HCT116 (cell line): ENCODE data around the gene RPS6KA2. TPM values are rescaled to one million over a fixed set of nuclear protein-coding genes. Genes with fewer than 3 reads are reported as not detected.

ENCODE experiments used
- ATAC-seq: fragments of 200-7000 bp; cut with Tn5 transposase; 2 replicates; pipeline ENCODE4 v1.9.1; 2020; ENCODE audit warnings: mild to moderate bottlenecking, moderate library complexity
- BruUV-seq: library from RNA; stranded (reverse); fragments of 400-500 nt; replicated peaks from 2 replicates; lab custom pipeline; 2021; lab: Mats Ljungman, UMichigan
- CTCF ChIA-PET: fragments of 300-600 bp; sonication (Branson Sonifier 250); formaldehyde crosslinking; loops from one replicate; lab custom pipeline; 2021; ENCODE audit warnings: antibody characterized with exemption; lab: Charles Lee
- POLR2A ChIA-PET: fragments of 300-600, 350-600 bp; sonication (Branson Sonifier 250); formaldehyde crosslinking; loops from one replicate; lab custom pipeline; 2021; ENCODE audit warnings: antibody characterized with exemption; lab: Charles Lee
- RAD21 ChIA-PET, 2 experiments: fragments of 300-600 bp; sonication (Branson Sonifier 250); formaldehyde crosslinking; loops; one replicate each; lab custom pipeline; 2023; ENCODE audit warnings: low total read pairs in 2 of 2; ENCODE audit not compliant: uncharacterized antibody in 2 of 2, unreplicated experiment in 2 of 2, low non-redundant PET in 1 of 2; lab: Charles Lee
- DNase-seq: peaks from one replicate; pipeline ENCODE4 v3.0.0-alpha.2; 2010; ENCODE audit warnings: low read depth, low spot score
- H2AFZ ChIP-seq: fragments of 200-600 bp; shearing (Covaris generic), sonication (generic); 2 replicates; pipeline ENCODE4 v1.6.1; 2017; ENCODE audit warnings: low read depth, mixed run types, mixed read lengths, antibody characterized with exemption, low read length; ENCODE audit not compliant: poor library complexity, severe bottlenecking
- H3K27ac ChIP-seq: 2 replicates; pipeline ENCODE4 v1.5.1; 2012; ENCODE audit warnings: low read depth, low read length
- H3K27me3 ChIP-seq: fragments of 200-600 bp; sonication (generic); 2 replicates; pipeline ENCODE4 v1.6.1; 2016; ENCODE audit warnings: mixed run types, low read length, mixed read lengths; ENCODE audit not compliant: insufficient read depth
- H3K36me3 ChIP-seq, 2 experiments: fragments of 200-500 bp in 1 of 2; fragments of 200-600 bp in 1 of 2; sonication (Bioruptor generic) in 1 of 2; sonication (generic) in 1 of 2; 2 replicates each; pipeline versions ENCODE4 v1.5.1 to v1.6.1; 2014 to 2016; ENCODE audit warnings: low read length in 2 of 2, inconsistent platforms in 1 of 2, mixed read lengths in 1 of 2, mixed run types in 1 of 2; ENCODE audit not compliant: insufficient read depth in 2 of 2, control insufficient read depth in 1 of 2
- H3K4me1 ChIP-seq, 2 experiments: fragments of 200-600 bp in 1 of 2; sonication (generic) in 1 of 2; 2 replicates each; pipeline versions ENCODE4 v1.5.1 to v1.6.1; 2012 to 2017; ENCODE audit warnings: low read length in 2 of 2, inconsistent platforms in 1 of 2, mild to moderate bottlenecking in 1 of 2, mixed read lengths in 1 of 2, mixed run types in 1 of 2, moderate library complexity in 1 of 2; ENCODE audit not compliant: insufficient read depth in 2 of 2, control insufficient read depth in 1 of 2
- H3K4me2 ChIP-seq: fragments of 200-600 bp; sonication (generic); 2 replicates; pipeline ENCODE4 v1.6.1; 2017; ENCODE audit warnings: mixed run types, low read length, mixed read lengths
- H3K4me3 ChIP-seq, 2 experiments: fragments of 200-600 bp in 1 of 2; sonication (generic) in 1 of 2; replicated peaks in 1 of 2; 2 replicates each; pipeline ENCODE4 v1.5.1; 2011 to 2016; ENCODE audit warnings: low read length in 2 of 2, control low read depth in 1 of 2, low read depth in 1 of 2, mild to moderate bottlenecking in 1 of 2, mixed read lengths in 1 of 2, mixed run types in 1 of 2
- H3K79me2 ChIP-seq: fragments of 200-600 bp; sonication (generic); 2 replicates; pipeline ENCODE4 v1.6.1; 2017; ENCODE audit warnings: mild to moderate bottlenecking, mixed run types, low read length, moderate library complexity, mixed read lengths; ENCODE audit not compliant: insufficient read depth
- H3K9ac ChIP-seq: fragments of 200-600 bp; sonication (generic); 2 replicates; pipeline ENCODE4 v1.6.1; 2016; ENCODE audit warnings: low read length, mixed read lengths
- H3K9me2 ChIP-seq: fragments of 200-600 bp; sonication (generic), shearing (Covaris generic); 2 replicates; pipeline ENCODE4 v1.6.1; 2017; ENCODE audit warnings: mixed run types, mild to moderate bottlenecking, moderate library complexity; ENCODE audit not compliant: insufficient read depth
- H3K9me3 ChIP-seq, 2 experiments: fragments of 200-500 bp in 1 of 2; fragments of 200-600 bp in 1 of 2; sonication (Bioruptor generic) in 1 of 2; sonication (generic) in 1 of 2; 2 replicates each; pipeline ENCODE4 v1.6.1; 2014 to 2017; ENCODE audit warnings: low read length in 2 of 2, mixed read lengths in 2 of 2, inconsistent platforms in 1 of 2, low read depth in 1 of 2, mild to moderate bottlenecking in 1 of 2, mixed run types in 1 of 2, moderate library complexity in 1 of 2; ENCODE audit not compliant: control insufficient read depth in 1 of 2, insufficient read depth in 1 of 2
- H4K20me1 ChIP-seq: fragments of 200-600 bp; sonication (generic), shearing (Covaris generic); 2 replicates; pipeline ENCODE4 v1.6.1; 2017; ENCODE audit warnings: mixed run types, mild to moderate bottlenecking, moderate library complexity; ENCODE audit not compliant: insufficient read depth
- CTCF ChIP-seq, 3 experiments: fragments of 200-600 bp in 1 of 3; sonication (generic) in 1 of 3; IDR thresholded peaks in 2 of 3; conservative IDR thresholded peaks in 1 of 3; 2 replicates each; pipeline ENCODE4 v1.5.1; 2012 to 2017; ENCODE audit warnings: low read depth in 2 of 3, low read length in 2 of 3, antibody characterized with exemption in 1 of 3, borderline replicate concordance in 1 of 3, control low read depth in 1 of 3, mild to moderate bottlenecking in 1 of 3, mixed read lengths in 1 of 3, mixed run types in 1 of 3, moderate library complexity in 1 of 3; ENCODE audit not compliant: insufficient read depth in 1 of 3
- EZH2phosphoT487 ChIP-seq: fragments of 200-600 bp; IDR thresholded peaks from 2 replicates; pipeline ENCODE4 v1.6.1; 2018; ENCODE audit warnings: antibody characterized with exemption, borderline replicate concordance
- FOSL1 ChIP-seq: IDR thresholded peaks from 2 replicates; pipeline ENCODE4 v1.6.1; 2012; ENCODE audit warnings: low read depth
- JUND ChIP-seq: IDR thresholded peaks from 2 replicates; pipeline ENCODE4 v1.6.1; 2012
- TCF7L2 ChIP-seq: IDR thresholded peaks from 2 replicates; pipeline ENCODE4 v1.7.0; 2011; ENCODE audit warnings: borderline replicate concordance, inconsistent platforms; ENCODE audit not compliant: insufficient read depth, insufficient read length; ENCODE audit errors: extremely low read depth
- ZFX ChIP-seq: fragments of 450-650 bp; IDR thresholded peaks from 2 replicates; pipeline ENCODE4 v1.6.1; 2017
- intact Hi-C: fragments of 100-400 bp; cut with micrococcal nuclease; formaldehyde crosslinking; loops from 2 replicates; pipeline ENCODE4 v1.10.0; 2022
- total RNA-seq: library from RNA; stranded (reverse); gene quantifications from one replicate; pipeline ENCODE4 v1.2.1, GENCODE V29; 2021; ENCODE audit not compliant: unreplicated experiment

RPS6KA2 gene
- total RNA-seq, 1 experiment from 2014 or later, result 8.5 TPM

- H3K79me2 ChIP-seq, result no peaks in the 10 kb centered on the region
- intact Hi-C loops, result no loop called here
- no TSS peak for BruUV-seq
- no peak overlapping the region for H3K4me3 ChIP-seq
- no peak overlapping the region for H3K9ac ChIP-seq
- TF ChIP-seq EZH2phosphoT487 (no peak), CTCF (IDR thresholded peaks at IDR 0.05 in 2 of 3, conservative IDR thresholded peaks at IDR 0.05 in 1 of 3; ENCODE audit: borderline replicate concordance in 1 of 3, insufficient read depth in 1 of 3, low read depth in 2 of 3, low read length in 2 of 3) (no peak), ZFX (no peak), TCF7L2 (no peak)
- TF ChIP-seq, all 23 proteins: peak for 0
- ChIA-PET CTCF (no interaction called here), RAD21 (no interaction called here), POLR2A (no interaction called here)
- Histone ChIP-seq H3K27me3 (no peaks in the 10 kb centered on the region), H3K4me2 (no peak overlapping the region), H3K9me3 (no peaks in the 10 kb centered on the region), H3K4me1 (peaks cover 0 to 7% of the 10 kb centered on the region in 2 experiments; a peak in 2 of 4 replicates), H4K20me1 (no peaks in the 10 kb centered on the region), H3K27ac (no peak overlapping the region), H3K9me2 (no peaks in the 10 kb centered on the region), H2AFZ (no peak overlapping the region), H3K36me3 (no peaks in the 10 kb centered on the region)
- ATAC-seq (no peak), DNase-seq (no peak)
Observed at GRCh38 chr6:166584155-166584554, 42.9 kb downstream of the RPS6KA2 start.

DNA sequence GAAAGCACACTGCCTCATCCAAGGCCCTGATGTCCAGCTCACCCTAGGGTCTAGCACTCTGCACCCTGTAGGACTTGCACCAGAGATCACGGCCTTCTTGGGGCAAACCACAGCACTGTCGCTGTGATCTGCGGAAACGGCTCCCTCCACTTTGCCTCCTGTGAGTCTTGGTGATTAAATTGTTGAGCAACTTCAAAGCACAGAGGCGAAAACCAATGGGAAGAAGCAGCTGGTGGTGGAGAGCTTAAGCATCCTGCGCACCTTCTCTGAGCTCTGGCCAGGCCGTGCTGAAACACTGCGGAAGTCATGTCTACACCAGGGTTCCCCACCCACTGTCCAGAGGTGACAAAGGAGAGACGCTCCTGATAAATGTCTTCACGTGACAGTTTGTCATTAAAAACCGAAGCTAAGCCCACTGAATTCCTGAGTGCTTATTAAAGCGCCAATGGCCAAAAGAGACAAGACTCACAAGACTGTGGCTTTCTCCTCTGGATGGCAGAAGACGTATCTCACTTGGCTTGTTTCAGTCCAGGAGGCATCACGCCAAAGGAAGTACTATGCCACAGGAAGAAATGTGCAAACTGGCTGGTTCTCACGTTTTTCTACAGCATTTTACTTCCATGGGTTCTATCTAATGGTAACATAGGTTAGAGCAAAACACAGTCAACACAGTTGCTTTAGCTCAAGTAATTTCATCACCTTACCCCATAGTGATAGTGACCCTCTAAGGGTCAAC lies 43.7 kb downstream of the RPS6KA2 start:
- TF ChIP-seq FOSL1 (no peak), JUND (no peak), TCF7L2 (no peak)
- RAD21 ChIA-PET, result no interaction called here
- Histone ChIP-seq H3K4me1 (no peaks in the 10 kb centered on the region), H3K36me3 (no peaks in the 10 kb centered on the region), H3K79me2 (no peaks in the 10 kb centered on the region), H2AFZ (no peak overlapping the region), H3K9me2 (no peaks in the 10 kb centered on the region), H3K4me2 (no peak overlapping the region), H4K20me1 (no peaks in the 10 kb centered on the region), H3K9me3 (no peaks in the 10 kb centered on the region), H3K4me3 (no peak overlapping the region), H3K27me3 (no peaks in the 10 kb centered on the region), H3K9ac (no peak overlapping the region), H3K27ac (no peak overlapping the region)
- CTCF ChIA-PET, result no interaction called here
- BruUV-seq, result no TSS peak
- intact Hi-C loops, result no loop called here
- ATAC-seq (no peak), DNase-seq (no peak)
- POLR2A ChIA-PET, result no interaction called here
